GM23248 (cell line): ENCODE results near the gene NPBWR2. TPM values are rescaled to one million over a fixed set of nuclear protein-coding genes. Genes with fewer than 3 reads are reported as not detected.

Source experiments
- DNase-seq: peaks from one replicate; pipeline ENCODE4 v3.0.0-alpha.2; 2015
- H2AFZ ChIP-seq: fragments of 200-600 bp; sonication (generic); 2 replicates; pipeline ENCODE4 v1.6.1; 2016; ENCODE audit warnings: antibody characterized with exemption
- H3F3A ChIP-seq: fragments of 200-600 bp; sonication (generic); 2 replicates; pipeline ENCODE4 v1.6.1; 2016; ENCODE audit warnings: mild to moderate bottlenecking, antibody characterized with exemption, mixed run types; ENCODE audit not compliant: insufficient read depth
- H3K27ac ChIP-seq: fragments of 200-600 bp; sonication (generic); 2 replicates; pipeline ENCODE4 v1.5.1; 2016; ENCODE audit warnings: mild to moderate bottlenecking
- H3K27me3 ChIP-seq: fragments of 200-600 bp; sonication (generic); replicated peaks from 2 replicates; pipeline ENCODE4 v1.6.1; 2016; ENCODE audit warnings: mild to moderate bottlenecking; ENCODE audit not compliant: insufficient read depth
- H3K36me3 ChIP-seq: fragments of 200-600 bp; sonication (generic); 2 replicates; pipeline ENCODE4 v1.6.1; 2016; ENCODE audit warnings: low read depth, mild to moderate bottlenecking
- H3K4me1 ChIP-seq: fragments of 200-600 bp; sonication (generic); 2 replicates; pipeline ENCODE4 v1.6.1; 2016; ENCODE audit warnings: mild to moderate bottlenecking; ENCODE audit not compliant: insufficient read depth
- H3K4me2 ChIP-seq: fragments of 200-600 bp; sonication (generic); one replicate; pipeline ENCODE4 v1.6.1; 2016; ENCODE audit warnings: mild to moderate bottlenecking; ENCODE audit not compliant: unreplicated experiment
- H3K4me3 ChIP-seq: fragments of 200-600 bp; sonication (generic); 2 replicates; pipeline ENCODE4 v1.5.1; 2016; ENCODE audit warnings: mild to moderate bottlenecking
- H3K79me2 ChIP-seq: fragments of 200-600 bp; sonication (generic); 2 replicates; pipeline ENCODE4 v1.6.1; 2016; ENCODE audit warnings: mild to moderate bottlenecking; ENCODE audit not compliant: insufficient read depth
- H3K9ac ChIP-seq: fragments of 200-600 bp; sonication (generic); 2 replicates; pipeline ENCODE4 v1.6.1; 2016; ENCODE audit warnings: mild to moderate bottlenecking
- H3K9me2 ChIP-seq: fragments of 200-600 bp; sonication (generic); 2 replicates; pipeline ENCODE4 v1.6.1; 2016; ENCODE audit warnings: mixed run types, mild to moderate bottlenecking, moderate library complexity; ENCODE audit not compliant: insufficient read depth
- H3K9me3 ChIP-seq: fragments of 200-600 bp; sonication (generic); one replicate; pipeline ENCODE4 v1.6.1; 2017; ENCODE audit warnings: low read depth
- H4K20me1 ChIP-seq: fragments of 200-600 bp; sonication (generic); 2 replicates; pipeline ENCODE4 v1.6.0; 2016; ENCODE audit not compliant: insufficient read depth
- EZH2 ChIP-seq: fragments of 200-600 bp; sonication (generic); IDR thresholded peaks from 2 replicates; pipeline ENCODE4 v1.6.1; 2018; ENCODE audit warnings: antibody characterized with exemption, mild to moderate bottlenecking; ENCODE audit not compliant: insufficient read depth, poor library complexity, severe bottlenecking
- EZH2phosphoT487 ChIP-seq: fragments of 200-600 bp; sonication (generic); IDR thresholded peaks from 2 replicates; pipeline ENCODE4 v1.6.1; 2018; ENCODE audit warnings: antibody characterized with exemption, moderate library complexity, mild to moderate bottlenecking, low read depth; ENCODE audit not compliant: insufficient read depth
- WGBS, 2 experiments: methylation state at CpG; one replicate each; pipeline ENCODE4 v1.1.6; 2015 to 2017; ENCODE audit warnings: low lambda C conversion rate in 2 of 2, low coverage in 1 of 2; ENCODE audit errors: missing lambda C conversion rate in 2 of 2; 5-methylcytosine and 5-hydroxymethylcytosine counted together
- in situ Hi-C: fragments of 300-500 bp; cut with MboI; formaldehyde crosslinking; loops from 2 replicates; pipeline ENCODE4 v1.15.0; 2020
- polyA plus RNA-seq: library from polyadenylated mRNA; unstranded; fragments of >200 nt; fragmentation: Nextera tagmentation; extraction: Ambion mirVana; gene quantifications from 2 replicates; pipeline ENCODE4 v1.2.1, GENCODE V29; 2016
- total RNA-seq: library from RNA; depleted of rRNA; stranded (reverse); fragments of >200 nt; shearing (Covaris generic); gene quantifications from 2 replicates; pipeline ENCODE4 v1.2.3, GENCODE V29; 2014

The NPBWR2 gene
- total and polyA plus RNA-seq, 2 experiments from 2014 or later, result not detected

GRCh38 chr20:64077094-64077493, 30.3 kb downstream of the NPBWR2 start:
- H3K4me3 ChIP-seq, result no peak overlapping the region
- no peaks in the 10 kb centered on the region for H4K20me1 ChIP-seq
- TF ChIP-seq EZH2, result no peak
- H2AFZ ChIP-seq, result no peak overlapping the region
- DNase-seq, result no peak
- H3K4me2 ChIP-seq, result no peak overlapping the region
- H3K36me3 ChIP-seq, result no peaks in the 10 kb centered on the region
- H3K9me2 ChIP-seq, result no peaks in the 10 kb centered on the region
- H3K79me2 ChIP-seq, result no peaks in the 10 kb centered on the region
- H3K9ac ChIP-seq, result no peak overlapping the region
- no peak overlapping the region for H3K27ac ChIP-seq
- no peaks in the 10 kb centered on the region for H3K9me3 ChIP-seq
- H3K4me1 ChIP-seq, result peaks cover 10% of the 10 kb centered on the region
- H3F3A ChIP-seq, result no peaks in the 10 kb centered on the region
- in situ Hi-C loops, result no loop called here
- WGBS, 2 experiments, result 95 to 98% methylated on average over 8 of the region's 8 CpGs
- H3K27me3 ChIP-seq, result no peaks in the 10 kb centered on the region

GRCh38 chr20:64076061-64076997, 31.0 kb downstream of the NPBWR2 start:
- Histone ChIP-seq H3K9ac (no peak overlapping the region), H3K9me3 (no peaks in the 10 kb centered on the region), H3K27me3 (no peaks in the 10 kb centered on the region), H2AFZ (no peak overlapping the region), H3F3A (no peaks in the 10 kb centered on the region), H3K27ac (no peak overlapping the region), H3K4me3 (no peak overlapping the region), H3K9me2 (no peaks in the 10 kb centered on the region), H3K4me2 (no peak overlapping the region), H3K79me2 (no peaks in the 10 kb centered on the region), H4K20me1 (no peaks in the 10 kb centered on the region), H3K36me3 (no peaks in the 10 kb centered on the region), H3K4me1 (peaks cover 10% of the 10 kb centered on the region)
- no peak for DNase-seq
- in situ Hi-C loops, result no loop called here
- TF ChIP-seq EZH2, result no peak
- no peak for TF ChIP-seq EZH2phosphoT487
- WGBS, 2 experiments, result 91 to 92% methylated on average over 19 to 22 of the region's 22 CpGs

- H3K27ac ChIP-seq, result no peak overlapping the region
- H3K9ac ChIP-seq, result no peak overlapping the region
- 87 to 91% methylated on average over 9 to 12 of the region's 12 CpGs for WGBS, 2 experiments
- H3K9me2 ChIP-seq, result no peaks in the 10 kb centered on the region
- H3K36me3 ChIP-seq, result no peaks in the 10 kb centered on the region
- TF ChIP-seq EZH2phosphoT487 (no peak), EZH2 (no peak)
- H3K27me3 ChIP-seq, result no peaks in the 10 kb centered on the region
- H3K4me3 ChIP-seq, result no peak overlapping the region
- H4K20me1 ChIP-seq, result no peaks in the 10 kb centered on the region
- no peaks in the 10 kb centered on the region for H3K79me2 ChIP-seq
- in situ Hi-C loops, result no loop called here
- H3K4me1 ChIP-seq, result peaks cover 10% of the 10 kb centered on the region
- no peaks in the 10 kb centered on the region for H3K9me3 ChIP-seq
- no peak overlapping the region for H2AFZ ChIP-seq
- no peak for DNase-seq
- H3K4me2 ChIP-seq, result no peak overlapping the region
- no peaks in the 10 kb centered on the region for H3F3A ChIP-seq
These were observed 31.8 kb downstream of the NPBWR2 start for GRCh38 chr20:64075556-64075955.

- Histone ChIP-seq H3K4me3 (no peak overlapping the region), H3K4me2 (no peak overlapping the region), H2AFZ (no peak overlapping the region), H3K9me2 (no peaks in the 10 kb centered on the region), H3K9me3 (no peaks in the 10 kb centered on the region), H3K27me3 (no peaks in the 10 kb centered on the region), H3K79me2 (no peaks in the 10 kb centered on the region), H3K4me1 (peaks cover 10% of the 10 kb centered on the region), H3F3A (no peaks in the 10 kb centered on the region), H4K20me1 (no peaks in the 10 kb centered on the region), H3K36me3 (no peaks in the 10 kb centered on the region), H3K9ac (no peak overlapping the region), H3K27ac (no peak overlapping the region)
- DNase-seq, result no peak
- WGBS, 2 experiments, result 94 to 97% methylated on average over 8 of the region's 8 CpGs
- TF ChIP-seq EZH2 (no peak), EZH2phosphoT487 (no peak)
- in situ Hi-C loops, result no loop called here
These were observed 32.4 kb downstream of the NPBWR2 start for GRCh38 chr20:64074963-64075362.
